Activated CD8-positive, alpha-beta memory T cell treated with anti-CD3 and anti-CD28 coated beads, Interleukin-2, amount 50 U/mL, for 24 hours (primary cell): ENCODE measurements around the gene CRACR2A.

Source experiments
- DNase-seq: peaks from one replicate; pipeline ENCODE4 v3.0.0-alpha.2; 2020; ENCODE audit errors: extremely low read depth

The CRACR2A gene

GRCh38 chr12:3651585-3652424 is 101.1 kb downstream of the CRACR2A start:
- no peak for DNase-seq

- no peak for DNase-seq
Measured at GRCh38 chr12:3647504-3647903, 105.4 kb downstream of the CRACR2A start.

- no peak for DNase-seq
Measured at GRCh38 chr12:3646561-3647241, 106.2 kb downstream of the CRACR2A start.

GRCh38 chr12:3645091-3645490 is 107.8 kb downstream of the CRACR2A start:
- DNase-seq: no peak

- DNase-seq: no peak
Measured at GRCh38 chr12:3644104-3644503, 108.8 kb downstream of the CRACR2A start.

- no peak for DNase-seq
Measured at GRCh38 chr12:3641428-3642018, 111.4 kb downstream of the CRACR2A start.

GRCh38 chr12:3636328-3636727 is 116.6 kb downstream of the CRACR2A start:
- DNase-seq: no peak

- no peak for DNase-seq
Measured at GRCh38 chr12:3634348-3634747, 118.6 kb downstream of the CRACR2A start.

- no peak for DNase-seq
Measured at GRCh38 chr12:3633396-3633795, 119.5 kb downstream of the CRACR2A start.

GRCh38 chr12:3632754-3633153 is 120.2 kb downstream of the CRACR2A start:
- DNase-seq: no peak

GRCh38 chr12:3632256-3632655 is 120.7 kb downstream of the CRACR2A start:
- no peak for DNase-seq

GRCh38 chr12:3631759-3632158 is 121.2 kb downstream of the CRACR2A start:
- no peak for DNase-seq

- DNase-seq: no peak
Measured at GRCh38 chr12:3631272-3631637, 121.7 kb downstream of the CRACR2A start.

- no peak for DNase-seq
Measured at GRCh38 chr12:3630621-3631271, 122.2 kb downstream of the CRACR2A start.

- no peak for DNase-seq
Measured at GRCh38 chr12:3630111-3630510, 122.8 kb downstream of the CRACR2A start.

- no peak for DNase-seq
Measured at GRCh38 chr12:3629057-3629830, 123.7 kb downstream of the CRACR2A start.

- DNase-seq: no peak
Measured at GRCh38 chr12:3628629-3629028, 124.3 kb downstream of the CRACR2A start.

- no peak for DNase-seq
Measured at GRCh38 chr12:3627336-3627735, 125.6 kb downstream of the CRACR2A start.

- DNase-seq: no peak
Measured at GRCh38 chr12:3624273-3624672, 128.6 kb downstream of the CRACR2A start.

GRCh38 chr12:3622822-3623690 is 129.9 kb downstream of the CRACR2A start:
- DNase-seq: no peak
